Mesenchymal stem cell (in vitro differentiated cells and primary cell): ENCODE results near the gene SLC2A10.

Experiments
- DNase-seq: peaks from one replicate; pipeline ENCODE4 v3.0.0-alpha.2; 2013
- H2AFZ ChIP-seq: one replicate; pipeline ENCODE4 v1.6.1; 2013; ENCODE audit warnings: low read depth, mild to moderate bottlenecking, control low read depth, inconsistent platforms, low read length, moderate library complexity
- H2AK5ac ChIP-seq: 2 replicates; pipeline ENCODE4 v1.6.1; 2013; ENCODE audit warnings: low read length, moderate library complexity, mild to moderate bottlenecking, inconsistent platforms; ENCODE audit not compliant: severe bottlenecking
- H2BK120ac ChIP-seq: one replicate; pipeline ENCODE4 v1.6.1; 2013; ENCODE audit warnings: low read depth, mild to moderate bottlenecking, inconsistent platforms, low read length, moderate library complexity
- H2BK12ac ChIP-seq, 2 experiments: one replicate each; pipeline ENCODE4 v1.6.1; 2013; ENCODE audit warnings: inconsistent platforms in 2 of 2, low read length in 2 of 2, mild to moderate bottlenecking in 2 of 2, moderate library complexity in 2 of 2, control low read depth in 1 of 2
- H2BK15ac ChIP-seq: one replicate; pipeline ENCODE4 v1.6.1; 2013; ENCODE audit warnings: mild to moderate bottlenecking, low read depth, inconsistent platforms; ENCODE audit not compliant: poor library complexity, severe bottlenecking
- H2BK5ac ChIP-seq: 2 replicates; pipeline ENCODE4 v1.6.1; 2013; ENCODE audit warnings: low read depth, mild to moderate bottlenecking, low read length, control low read depth, inconsistent platforms; ENCODE audit not compliant: poor library complexity, severe bottlenecking
- H3K14ac ChIP-seq, 2 experiments: one replicate each; pipeline ENCODE4 v1.6.1; 2013; ENCODE audit warnings: inconsistent platforms in 2 of 2, low read length in 2 of 2, control low read depth in 1 of 2, mild to moderate bottlenecking in 1 of 2, moderate library complexity in 1 of 2
- H3K18ac ChIP-seq, 2 experiments: one replicate each; pipeline ENCODE4 v1.6.1; 2013; ENCODE audit warnings: inconsistent platforms in 2 of 2, low read length in 2 of 2, control low read depth in 1 of 2, low read depth in 1 of 2, mild to moderate bottlenecking in 1 of 2
- H3K23ac ChIP-seq, 2 experiments: one replicate each; pipeline ENCODE4 v1.6.1; 2013; ENCODE audit warnings: inconsistent platforms in 2 of 2, low read length in 2 of 2, mild to moderate bottlenecking in 2 of 2, moderate library complexity in 2 of 2, control low read depth in 1 of 2
- H3K27ac ChIP-seq: 2 replicates; pipeline ENCODE4 v1.5.1; 2013; ENCODE audit warnings: mild to moderate bottlenecking, moderate library complexity, low read length, control low read depth, inconsistent platforms; ENCODE audit not compliant: poor library complexity, severe bottlenecking
- H3K27me3 ChIP-seq, 2 experiments: 2 replicates each; pipeline versions ENCODE4 v1.6.1 to v1.7.0; 2013; ENCODE audit warnings: low read length in 2 of 2, mild to moderate bottlenecking in 2 of 2, moderate library complexity in 2 of 2, control low read depth in 1 of 2, inconsistent platforms in 1 of 2; ENCODE audit not compliant: control insufficient read depth in 1 of 2, insufficient read depth in 1 of 2
- H3K36me3 ChIP-seq, 2 experiments: 2 replicates each; pipeline versions ENCODE4 v1.6.1 to v1.7.0; 2013; ENCODE audit warnings: low read length in 2 of 2, control low read depth in 1 of 2, inconsistent platforms in 1 of 2, low read depth in 1 of 2, mild to moderate bottlenecking in 1 of 2; ENCODE audit not compliant: insufficient read depth in 2 of 2, control insufficient read depth in 1 of 2
- H3K4ac ChIP-seq, 2 experiments: one replicate each; pipeline ENCODE4 v1.6.1; 2013; ENCODE audit warnings: inconsistent platforms in 2 of 2, low read length in 2 of 2, mild to moderate bottlenecking in 2 of 2, moderate library complexity in 2 of 2, control low read depth in 1 of 2, low read depth in 1 of 2
- H3K4me1 ChIP-seq: 2 replicates; pipeline ENCODE4 v1.6.1; 2013; ENCODE audit warnings: low read depth, low read length, control low read depth; ENCODE audit not compliant: control insufficient read depth, insufficient read depth
- H3K4me2 ChIP-seq: 2 replicates; pipeline ENCODE4 v1.6.1; 2013; ENCODE audit warnings: low read length, mild to moderate bottlenecking, inconsistent platforms; ENCODE audit not compliant: poor library complexity, severe bottlenecking
- H3K4me3 ChIP-seq, 2 experiments: 2 replicates each; pipeline versions ENCODE4 v1.5.1 to v1.7.0; 2013; ENCODE audit warnings: low read length in 2 of 2, mild to moderate bottlenecking in 2 of 2, control low read depth in 1 of 2, low read depth in 1 of 2; ENCODE audit not compliant: insufficient read depth in 1 of 2
- H3K79me1 ChIP-seq: replicated peaks from 2 replicates; pipeline ENCODE4 v1.6.1; 2013; ENCODE audit warnings: mild to moderate bottlenecking, control low read depth, low read length, inconsistent platforms; ENCODE audit not compliant: poor library complexity, severe bottlenecking
- H3K9ac ChIP-seq: 2 replicates; pipeline ENCODE4 v1.7.0; 2013; ENCODE audit warnings: mild to moderate bottlenecking, low read length, moderate library complexity
- H3K9me3 ChIP-seq: 2 replicates; pipeline ENCODE4 v1.7.0; 2013; ENCODE audit warnings: mild to moderate bottlenecking, low read length; ENCODE audit not compliant: control insufficient read depth
- H4K8ac ChIP-seq: one replicate; pipeline ENCODE4 v1.6.1; 2013; ENCODE audit warnings: inconsistent platforms, mild to moderate bottlenecking, low read length, moderate library complexity
- H4K91ac ChIP-seq: one replicate; pipeline ENCODE4 v1.6.1; 2013; ENCODE audit warnings: mild to moderate bottlenecking, low read length, inconsistent platforms
- WGBS: methylation state at CpG from one replicate; pipeline ENCODE4 v1.1.7; 2013; ENCODE audit warnings: mixed read lengths; 5-methylcytosine and 5-hydroxymethylcytosine counted together

SLC2A10 gene

GRCh38 chr20:46772901-46773300, 63.5 kb downstream of the SLC2A10 start:
- Histone ChIP-seq H3K4me2 (no peak overlapping the region), H3K14ac (no peak overlapping the region), H3K18ac (no peak overlapping the region), H3K23ac (no peak overlapping the region), H2BK120ac (no peak overlapping the region), H2AFZ (no peak overlapping the region), H2BK5ac (no peak overlapping the region), H3K36me3 (no peaks in the 10 kb centered on the region), H3K79me1 (no peaks in the 10 kb centered on the region), H2BK12ac (no peak overlapping the region), H3K4me1 (no peaks in the 10 kb centered on the region), H3K9me3 (no peaks in the 10 kb centered on the region), H2BK15ac (no peak overlapping the region), H3K4ac (no peak overlapping the region), H3K27me3 (peaks cover 0 to 71% of the 10 kb centered on the region in 2 experiments), H3K27ac (no peak overlapping the region), H2AK5ac (no peak overlapping the region), H4K91ac (no peak overlapping the region), H3K4me3 (no peak overlapping the region), H3K9ac (no peak overlapping the region), H4K8ac (no peak overlapping the region)
- WGBS: 80% methylated on average over 10 of the region's 10 CpGs
- DNase-seq: no peak

- Histone ChIP-seq H3K23ac (no peak overlapping the region), H4K8ac (no peak overlapping the region), H3K27ac (no peak overlapping the region), H3K79me1 (no peaks in the 10 kb centered on the region), H2BK120ac (no peak overlapping the region), H3K4ac (no peak overlapping the region), H2AFZ (no peak overlapping the region), H2BK15ac (no peak overlapping the region), H3K4me1 (no peaks in the 10 kb centered on the region), H4K91ac (no peak overlapping the region), H2BK5ac (no peak overlapping the region), H3K36me3 (no peaks in the 10 kb centered on the region), H3K4me2 (no peak overlapping the region), H2BK12ac (no peak overlapping the region), H3K14ac (no peak overlapping the region), H3K18ac (no peak overlapping the region), H3K4me3 (no peak overlapping the region), H2AK5ac (no peak overlapping the region), H3K9ac (no peak overlapping the region), H3K27me3 (peaks cover 0 to 78% of the 10 kb centered on the region in 2 experiments), H3K9me3 (no peaks in the 10 kb centered on the region)
- 82% methylated on average over 9 of the region's 9 CpGs for WGBS
- DNase-seq: no peak
Observed at GRCh38 chr20:46773680-46774079, 64.2 kb downstream of the SLC2A10 start.

GRCh38 chr20:46774236-46774635, 64.8 kb downstream of the SLC2A10 start:
- no peak overlapping the region for H3K23ac ChIP-seq
- no peak overlapping the region for H2AFZ ChIP-seq
- peaks cover 0 to 75% of the 10 kb centered on the region in 2 experiments for H3K27me3 ChIP-seq
- no peak overlapping the region for H3K27ac ChIP-seq
- H2BK12ac ChIP-seq: no peak overlapping the region
- H3K4ac ChIP-seq: no peak overlapping the region
- DNase-seq: no peak
- no peak overlapping the region for H4K8ac ChIP-seq
- no peak overlapping the region for H3K4me2 ChIP-seq
- 40% methylated on average over 1 of the region's 2 CpGs for WGBS
- no peak overlapping the region for H4K91ac ChIP-seq
- H3K9me3 ChIP-seq: no peaks in the 10 kb centered on the region
- H3K79me1 ChIP-seq: no peaks in the 10 kb centered on the region
- no peak overlapping the region for H3K4me3 ChIP-seq
- no peak overlapping the region for H2BK5ac ChIP-seq
- no peak overlapping the region for H3K9ac ChIP-seq
- no peaks in the 10 kb centered on the region for H3K36me3 ChIP-seq
- H2AK5ac ChIP-seq: no peak overlapping the region
- H3K18ac ChIP-seq: no peak overlapping the region
- no peak overlapping the region for H2BK15ac ChIP-seq
- H3K4me1 ChIP-seq: no peaks in the 10 kb centered on the region
- H2BK120ac ChIP-seq: no peak overlapping the region
- no peak overlapping the region for H3K14ac ChIP-seq

GRCh38 chr20:46774943-46775560, 65.6 kb downstream of the SLC2A10 start:
- Histone ChIP-seq H3K4me2 (no peak overlapping the region), H4K91ac (no peak overlapping the region), H3K36me3 (no peaks in the 10 kb centered on the region), H2BK15ac (no peak overlapping the region), H3K18ac (no peak overlapping the region), H3K9ac (no peak overlapping the region), H3K4ac (no peak overlapping the region), H3K23ac (no peak overlapping the region), H4K8ac (no peak overlapping the region), H2AFZ (no peak overlapping the region), H2BK5ac (no peak overlapping the region), H2BK12ac (no peak overlapping the region), H3K79me1 (no peaks in the 10 kb centered on the region), H3K9me3 (no peaks in the 10 kb centered on the region), H3K4me3 (no peak overlapping the region), H3K27ac (no peak overlapping the region), H3K14ac (no peak overlapping the region), H3K4me1 (no peaks in the 10 kb centered on the region), H2BK120ac (no peak overlapping the region), H2AK5ac (no peak overlapping the region), H3K27me3 (peaks cover 0 to 70% of the 10 kb centered on the region in 2 experiments)
- WGBS: 80% methylated on average over 8 of the region's 9 CpGs
- DNase-seq: no peak
